DOHH2 (cell line): Measurements from ENCODE around the gene TMEM63B.

ENCODE experiments used
- H3F3A ChIP-seq: fragments of 200-600 bp; sonication (generic), shearing (Covaris generic); 2 replicates; pipeline ENCODE4 v1.6.0; 2016; ENCODE audit warnings: antibody characterized with exemption, mild to moderate bottlenecking; ENCODE audit not compliant: control insufficient read depth, insufficient read depth
- H3K27ac ChIP-seq: fragments of 200-600 bp; sonication (generic); 2 replicates; pipeline ENCODE4 v1.5.1; 2014; ENCODE audit warnings: low read depth, mild to moderate bottlenecking, low read length, moderate library complexity
- H3K27me3 ChIP-seq: fragments of 200-600 bp; sonication (generic); 2 replicates; pipeline ENCODE4 v1.6.1; 2014; ENCODE audit warnings: mild to moderate bottlenecking, low read length, mixed read lengths; ENCODE audit not compliant: control insufficient read depth
- H3K36me3 ChIP-seq: fragments of 200-600 bp; sonication (generic); 2 replicates; pipeline ENCODE4 v1.6.1; 2014; ENCODE audit warnings: mild to moderate bottlenecking, low read length, moderate library complexity, mixed read lengths; ENCODE audit not compliant: control insufficient read depth
- H3K4me1 ChIP-seq: fragments of 200-600 bp; sonication (generic); 2 replicates; pipeline ENCODE4 v1.6.1; 2014; ENCODE audit warnings: mild to moderate bottlenecking, low read length, mixed read lengths; ENCODE audit not compliant: control insufficient read depth
- H3K4me2 ChIP-seq: fragments of 200-600 bp; sonication (generic); 2 replicates; pipeline ENCODE4 v1.6.0; 2014; ENCODE audit warnings: mild to moderate bottlenecking, low read length, moderate library complexity
- H3K4me3 ChIP-seq: fragments of 200-600 bp; sonication (generic); 2 replicates; pipeline ENCODE4 v1.5.1; 2014; ENCODE audit warnings: mild to moderate bottlenecking, low read length, mixed read lengths
- H3K79me2 ChIP-seq: fragments of 200-600 bp; sonication (generic); 2 replicates; pipeline ENCODE4 v1.6.1; 2014; ENCODE audit warnings: mild to moderate bottlenecking, low read length, mixed read lengths; ENCODE audit not compliant: control insufficient read depth
- H3K9me2 ChIP-seq: fragments of 200-600 bp; sonication (generic); replicated peaks from 2 replicates; pipeline ENCODE4 v1.6.1; 2014; ENCODE audit warnings: mild to moderate bottlenecking, low read length, mixed read lengths; ENCODE audit not compliant: control insufficient read depth
- H3K9me3 ChIP-seq: fragments of 200-600 bp; sonication (generic); 2 replicates; pipeline ENCODE4 v1.6.1; 2014; ENCODE audit warnings: antibody characterized with exemption, low read length, mixed read lengths; ENCODE audit not compliant: control insufficient read depth, insufficient read depth
- H4K20me1 ChIP-seq: fragments of 200-600 bp; sonication (generic); 2 replicates; pipeline ENCODE4 v1.6.0; 2014; ENCODE audit warnings: low read depth, mild to moderate bottlenecking, antibody characterized with exemption, low read length, moderate library complexity; ENCODE audit not compliant: control insufficient read depth, insufficient read depth
- EZH2phosphoT487 ChIP-seq: fragments of 200-600 bp; sonication (generic); IDR thresholded peaks from 2 replicates; pipeline ENCODE4 v1.6.1; 2017; ENCODE audit warnings: borderline replicate concordance, mild to moderate bottlenecking, antibody characterized with exemption, low read length, moderate library complexity, mixed read lengths
- TF ChIP-seq, protein P1 (sequence below): fragments of 200-600 bp; sonication (generic); IDR thresholded peaks from one replicate; pipeline ENCODE4 v1.5.1; 2014; ENCODE audit warnings: antibody characterized with exemption, mild to moderate bottlenecking, low read depth, low read length; ENCODE audit not compliant: poor library complexity, severe bottlenecking

The TMEM63B gene

DNA sequence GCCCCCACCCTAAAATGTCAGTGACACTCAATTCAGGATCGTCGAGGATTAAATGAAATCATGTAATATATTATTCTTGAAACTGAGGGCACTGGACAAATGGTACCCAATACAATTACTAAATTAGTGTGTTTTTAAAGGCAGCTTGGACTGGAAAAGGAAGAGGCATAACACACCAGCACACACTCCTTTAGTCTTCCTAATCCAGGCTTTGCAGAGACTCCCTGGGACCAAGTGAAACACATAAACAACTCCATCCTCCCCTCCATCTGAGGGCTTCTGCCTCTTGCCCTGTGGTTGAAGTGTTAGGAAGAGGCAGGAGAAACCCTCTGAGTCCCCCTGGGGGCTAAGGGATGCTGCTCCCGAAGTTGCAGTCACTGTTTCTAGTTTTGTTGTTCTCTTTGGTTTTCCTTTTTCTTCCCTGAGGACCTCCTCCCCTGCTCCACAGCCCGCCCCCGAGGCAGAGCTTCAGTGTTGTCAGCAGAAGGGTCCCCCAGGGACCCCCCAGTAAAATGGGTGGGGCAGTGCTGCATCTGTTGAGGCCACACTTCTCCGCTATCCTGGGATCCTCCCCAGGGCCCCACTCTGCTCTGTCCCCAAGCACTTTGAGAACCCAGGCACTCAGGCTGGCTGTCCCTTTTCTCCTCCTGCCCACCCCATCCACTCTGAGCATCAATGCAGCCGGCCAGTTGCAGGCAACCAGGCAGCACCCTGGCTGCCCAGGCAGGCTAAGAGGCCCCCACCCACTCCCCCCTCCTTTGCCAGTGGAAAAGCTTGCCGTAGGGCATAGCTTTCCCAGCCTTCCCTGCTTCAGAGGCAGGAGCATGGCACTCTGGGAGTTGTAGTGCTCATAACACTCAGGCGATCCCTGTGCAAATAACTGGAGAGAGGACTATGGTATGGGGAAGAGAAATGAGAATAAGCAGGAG is 5.9 kb downstream of the TMEM63B start:
- Histone ChIP-seq H3K36me3 (no peaks in the 10 kb centered on the region), H3K27me3 (peaks cover 5% of the 10 kb centered on the region; the same call in 1 of the 2 replicates), H3K79me2 (no peaks in the 10 kb centered on the region), H3K4me3 (no peak overlapping the region), H3K4me1 (peaks cover 11% of the 10 kb centered on the region), H4K20me1 (no peaks in the 10 kb centered on the region), H3K4me2 (peak overlapping the region; percentile 42), H3K27ac (no peak overlapping the region), H3F3A (0 out of 2 replicates have a peak, but pooled peaks cover 4% of the 10 kb centered on the region), H3K9me3 (no peaks in the 10 kb centered on the region), H3K9me2 (no peaks in the 10 kb centered on the region)
- TF ChIP-seq, protein P1, sequence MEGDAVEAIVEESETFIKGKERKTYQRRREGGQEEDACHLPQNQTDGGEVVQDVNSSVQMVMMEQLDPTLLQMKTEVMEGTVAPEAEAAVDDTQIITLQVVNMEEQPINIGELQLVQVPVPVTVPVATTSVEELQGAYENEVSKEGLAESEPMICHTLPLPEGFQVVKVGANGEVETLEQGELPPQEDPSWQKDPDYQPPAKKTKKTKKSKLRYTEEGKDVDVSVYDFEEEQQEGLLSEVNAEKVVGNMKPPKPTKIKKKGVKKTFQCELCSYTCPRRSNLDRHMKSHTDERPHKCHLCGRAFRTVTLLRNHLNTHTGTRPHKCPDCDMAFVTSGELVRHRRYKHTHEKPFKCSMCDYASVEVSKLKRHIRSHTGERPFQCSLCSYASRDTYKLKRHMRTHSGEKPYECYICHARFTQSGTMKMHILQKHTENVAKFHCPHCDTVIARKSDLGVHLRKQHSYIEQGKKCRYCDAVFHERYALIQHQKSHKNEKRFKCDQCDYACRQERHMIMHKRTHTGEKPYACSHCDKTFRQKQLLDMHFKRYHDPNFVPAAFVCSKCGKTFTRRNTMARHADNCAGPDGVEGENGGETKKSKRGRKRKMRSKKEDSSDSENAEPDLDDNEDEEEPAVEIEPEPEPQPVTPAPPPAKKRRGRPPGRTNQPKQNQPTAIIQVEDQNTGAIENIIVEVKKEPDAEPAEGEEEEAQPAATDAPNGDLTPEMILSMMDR: no peak
- no peak for TF ChIP-seq EZH2phosphoT487

DNA sequence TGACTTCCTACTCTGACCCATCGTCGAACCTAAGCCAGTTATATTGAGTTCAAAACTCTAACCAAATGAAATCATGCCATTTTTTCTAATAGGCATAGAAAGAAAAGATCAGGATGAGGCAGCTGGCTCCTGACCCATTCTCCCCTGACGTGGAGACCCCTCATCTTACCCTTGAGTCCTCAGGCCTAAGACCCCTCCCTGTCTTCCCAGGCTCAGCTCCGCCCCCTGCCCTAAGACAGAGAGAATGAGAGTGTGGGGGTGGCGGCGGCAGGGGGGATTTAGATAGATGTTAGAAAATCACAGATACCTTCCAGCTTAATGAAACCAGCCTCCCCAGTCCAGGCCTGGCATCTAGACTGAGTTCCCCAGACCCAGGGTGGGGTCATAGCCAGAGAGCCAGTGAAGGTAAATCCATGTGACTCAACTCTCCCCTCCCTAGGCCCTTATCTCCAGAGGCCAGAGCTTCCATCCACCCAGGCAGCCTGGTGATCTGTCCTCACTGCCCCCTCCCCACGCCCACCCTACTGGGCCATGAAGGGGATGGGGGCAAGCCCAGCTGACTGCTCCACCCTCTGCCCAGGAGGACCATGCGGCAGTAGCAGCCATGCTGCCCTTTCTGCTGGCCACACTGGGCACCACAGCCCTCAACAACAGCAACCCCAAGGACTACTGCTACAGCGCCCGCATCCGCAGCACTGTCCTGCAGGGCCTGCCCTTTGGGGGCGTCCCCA is 6.8 kb downstream of the TMEM63B start:
- H4K20me1 ChIP-seq: no peaks in the 10 kb centered on the region
- H3K4me2 ChIP-seq: peak overlapping the region; percentile 42; the same call in 1 of the 2 replicates
- no peak overlapping the region for H3K4me3 ChIP-seq
- no peaks in the 10 kb centered on the region for H3K79me2 ChIP-seq
- no peaks in the 10 kb centered on the region for H3K9me2 ChIP-seq
- no peak overlapping the region for H3K27ac ChIP-seq
- no peaks in the 10 kb centered on the region for H3K36me3 ChIP-seq
- TF ChIP-seq, protein P1: no peak
- H3K9me3 ChIP-seq: no peaks in the 10 kb centered on the region
- H3K4me1 ChIP-seq: peaks cover 6% of the 10 kb centered on the region
- 0 out of 2 replicates have a peak, but pooled peaks cover 4% of the 10 kb centered on the region for H3F3A ChIP-seq
- no peaks in the 10 kb centered on the region for H3K27me3 ChIP-seq

DNA sequence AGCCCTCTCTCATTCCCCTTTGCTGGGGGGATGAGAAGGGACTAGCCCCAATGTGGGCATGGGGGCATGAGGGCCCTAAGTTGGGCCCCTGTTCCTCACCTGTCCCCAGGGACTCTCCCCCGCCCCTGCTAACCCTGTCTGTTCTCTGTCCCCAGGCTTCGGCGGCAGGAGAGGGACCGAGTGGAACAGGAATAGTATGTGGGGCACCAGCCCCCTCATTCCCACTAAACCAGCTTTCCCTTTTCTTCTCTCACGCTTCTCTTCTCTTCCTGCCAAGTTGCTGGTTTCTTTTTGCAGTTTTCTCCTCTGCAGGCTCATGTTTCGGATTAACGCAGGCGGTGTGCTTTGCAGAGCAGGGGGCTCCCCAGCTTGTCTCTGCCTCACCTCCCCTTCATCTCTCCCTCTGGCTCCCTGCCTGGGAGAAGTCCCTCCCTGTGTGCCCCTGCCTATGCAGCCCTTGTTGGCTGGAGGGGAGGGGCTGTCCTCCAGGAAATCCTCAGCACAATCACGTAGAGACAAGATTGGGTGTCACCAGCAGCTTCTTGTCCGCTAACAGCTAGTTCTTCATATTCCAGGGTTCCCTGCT is 7.9 kb downstream of the TMEM63B start:
- Histone ChIP-seq H3K36me3 (no peaks in the 10 kb centered on the region), H3K79me2 (no peaks in the 10 kb centered on the region), H3K9me3 (no peaks in the 10 kb centered on the region), H3K27ac (no peak overlapping the region), H3K4me3 (no peak overlapping the region), H4K20me1 (no peaks in the 10 kb centered on the region), H3K4me2 (no peak overlapping the region), H3K9me2 (no peaks in the 10 kb centered on the region), H3F3A (no peaks in the 10 kb centered on the region), H3K4me1 (peaks cover 6% of the 10 kb centered on the region), H3K27me3 (no peaks in the 10 kb centered on the region)
- TF ChIP-seq EZH2phosphoT487: no peak
- TF ChIP-seq, protein P1: no peak
